GM21526 (cell line): ENCODE measurements around the gene HBM.
"Not testable (repeated sequence)": the region's sequence is repeated elsewhere in the genome, so short reads cannot be mapped to it uniquely, and the experiment has no call there.

Source experiments
- ATAC-seq: cut with Tn5 transposase; IDR thresholded peaks from one replicate; pipeline ENCODE4 v1.9.1; 2021; ENCODE audit warnings: moderate library complexity; ENCODE audit not compliant: unreplicated experiment, low FRiP score

Gene HBM, protein sequence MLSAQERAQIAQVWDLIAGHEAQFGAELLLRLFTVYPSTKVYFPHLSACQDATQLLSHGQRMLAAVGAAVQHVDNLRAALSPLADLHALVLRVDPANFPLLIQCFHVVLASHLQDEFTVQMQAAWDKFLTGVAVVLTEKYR

DNA sequence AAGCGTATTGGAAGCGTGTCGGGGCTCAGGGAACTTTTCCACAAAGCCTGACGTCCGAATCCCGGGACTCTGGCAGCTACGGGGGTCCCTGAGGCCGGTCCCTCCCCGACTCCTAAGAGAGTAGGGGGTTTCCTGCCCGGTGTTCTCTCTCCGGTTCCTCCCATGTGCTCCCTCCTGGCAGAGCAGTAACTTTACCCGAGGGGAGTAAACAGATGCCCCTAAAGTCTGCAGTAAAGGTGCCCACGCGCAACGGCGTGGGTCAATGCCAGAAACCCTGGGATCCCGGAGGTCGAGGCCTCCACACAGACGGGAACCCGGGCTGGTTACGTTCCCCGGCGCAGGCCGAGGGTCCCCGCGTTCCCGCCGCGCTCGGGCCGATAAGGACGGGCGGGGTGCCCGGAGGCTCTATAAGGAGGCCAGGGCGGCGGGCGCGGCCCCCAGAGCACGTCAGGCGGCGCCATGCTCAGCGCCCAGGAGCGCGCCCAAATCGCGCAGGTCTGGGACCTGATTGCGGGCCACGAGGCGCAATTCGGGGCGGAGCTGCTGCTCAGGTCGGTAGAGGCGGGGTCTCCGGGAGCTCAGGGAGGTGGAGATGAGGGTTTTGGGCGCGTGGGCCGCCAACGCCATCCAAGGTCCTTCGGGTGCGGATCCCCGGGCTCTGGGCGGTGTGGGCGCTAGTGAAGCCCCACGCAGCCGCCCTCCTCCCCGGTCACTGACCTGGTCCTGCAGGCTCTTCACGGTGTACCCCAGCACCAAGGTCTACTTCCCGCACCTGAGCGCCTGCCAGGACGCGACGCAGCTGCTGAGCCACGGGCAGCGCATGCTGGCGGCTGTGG, at the start of gene HBM:
Gene HBM (plus strand): TSS at position 440 of the 836 bp plus-strand sequence. CDS start 20 bp downstream, at position 460.
- ATAC-seq: no peak

DNA sequence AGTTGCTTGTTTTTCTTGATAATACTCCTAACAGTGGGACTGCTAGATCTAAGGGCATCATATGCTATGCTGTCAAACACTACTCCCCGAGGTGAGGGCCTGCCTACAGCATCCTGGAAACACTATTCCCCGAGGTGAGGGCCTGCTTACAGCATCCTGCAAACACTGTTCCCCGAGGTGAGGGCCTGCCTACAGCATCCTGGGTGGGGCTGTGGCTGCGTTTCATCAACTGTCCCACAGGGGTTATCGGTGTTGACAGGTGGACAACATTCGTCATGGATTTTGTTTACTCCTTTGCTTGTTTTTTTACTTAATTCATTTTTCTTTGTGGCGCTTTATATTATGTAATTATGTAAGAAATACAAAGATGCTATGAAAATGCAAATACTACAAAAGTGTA, 49.8 kb upstream of the HBM start:
- no peak for ATAC-seq

DNA sequence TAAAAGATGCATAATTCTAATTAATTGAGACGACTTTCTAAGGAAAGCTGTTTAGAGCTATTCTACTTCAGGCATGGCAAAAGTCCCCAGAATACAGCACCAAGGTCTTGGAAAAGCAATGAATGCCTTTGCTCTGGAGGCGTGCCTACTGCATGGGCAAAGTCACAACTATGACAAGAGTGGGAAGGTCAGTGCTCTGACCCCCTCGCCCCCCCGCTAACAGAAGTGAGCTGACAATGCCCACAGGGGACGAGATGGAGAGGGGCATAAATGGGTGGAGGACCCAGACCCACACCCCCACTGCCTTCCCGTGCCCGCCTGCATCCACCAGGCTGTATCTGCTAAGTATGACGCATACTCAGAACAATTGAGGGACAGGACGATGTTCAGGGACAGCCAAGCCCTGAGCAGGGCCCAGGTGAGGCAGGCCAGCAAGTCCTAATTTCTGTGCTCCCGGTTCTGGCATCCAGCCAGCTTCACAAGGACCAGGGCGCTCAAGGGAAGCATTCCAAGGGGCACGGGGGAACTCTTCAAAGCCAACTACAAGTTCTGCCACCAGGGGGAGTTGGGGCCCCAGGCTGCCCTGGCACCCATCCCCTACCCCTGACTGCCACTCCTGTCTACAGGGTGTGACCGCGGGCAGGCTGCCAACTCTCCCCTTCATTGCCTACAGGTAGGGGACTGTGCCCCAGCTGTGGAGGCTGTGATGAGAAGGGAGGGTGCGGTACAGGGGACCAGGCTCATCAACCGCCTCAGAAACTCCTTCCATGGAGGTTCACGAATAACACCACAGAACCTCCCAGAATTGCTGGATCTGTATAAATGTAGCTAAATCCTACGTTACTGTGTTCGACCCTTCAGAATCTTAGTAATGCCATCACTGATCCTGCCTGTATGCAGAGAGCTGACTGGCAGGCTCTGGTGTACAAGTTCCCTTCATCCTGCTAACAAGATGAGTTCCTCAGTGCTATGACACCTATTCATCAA, 48.1 kb upstream of the HBM start:
- no peak for ATAC-seq

DNA sequence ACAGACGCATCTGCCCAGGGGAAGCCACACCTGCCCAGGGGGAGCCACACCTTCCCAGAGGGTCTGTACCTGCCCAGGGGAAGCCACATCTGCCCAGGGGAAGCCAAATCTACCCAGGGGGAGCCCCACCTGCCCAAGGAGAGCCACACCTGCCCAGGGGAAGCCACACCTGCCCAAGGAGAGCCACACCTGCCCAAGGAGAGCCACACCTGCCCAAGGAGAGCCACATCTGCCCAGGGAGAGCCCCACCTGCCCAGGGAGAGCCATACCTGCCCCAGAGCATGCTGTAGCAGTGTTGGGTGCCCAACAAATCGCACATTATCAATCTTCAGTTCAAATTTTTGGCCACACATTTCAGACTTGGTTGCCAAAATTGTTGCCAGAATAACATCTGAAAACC, 46.9 kb upstream of the HBM start:
- no peak for ATAC-seq

DNA sequence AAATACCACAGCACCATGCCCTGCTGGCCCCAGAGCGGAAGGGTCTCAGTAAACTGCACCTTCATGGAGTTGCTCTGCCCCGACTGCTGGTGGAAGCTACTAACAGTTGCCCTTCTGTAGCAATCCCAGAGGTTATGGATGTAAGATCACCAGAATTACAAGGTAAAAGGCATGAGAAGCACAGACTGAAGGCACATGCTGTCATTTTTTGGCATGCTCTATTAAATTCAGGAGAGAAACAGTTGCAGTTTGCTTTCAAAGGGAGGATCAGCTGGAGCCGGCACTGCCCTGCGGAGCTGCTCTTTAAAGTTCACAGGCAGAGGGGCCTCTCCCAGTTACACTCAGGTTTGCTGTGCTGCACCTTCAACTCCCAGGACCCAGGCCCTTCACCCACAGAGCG, 46.5 kb upstream of the HBM start:
- ATAC-seq: no peak

DNA sequence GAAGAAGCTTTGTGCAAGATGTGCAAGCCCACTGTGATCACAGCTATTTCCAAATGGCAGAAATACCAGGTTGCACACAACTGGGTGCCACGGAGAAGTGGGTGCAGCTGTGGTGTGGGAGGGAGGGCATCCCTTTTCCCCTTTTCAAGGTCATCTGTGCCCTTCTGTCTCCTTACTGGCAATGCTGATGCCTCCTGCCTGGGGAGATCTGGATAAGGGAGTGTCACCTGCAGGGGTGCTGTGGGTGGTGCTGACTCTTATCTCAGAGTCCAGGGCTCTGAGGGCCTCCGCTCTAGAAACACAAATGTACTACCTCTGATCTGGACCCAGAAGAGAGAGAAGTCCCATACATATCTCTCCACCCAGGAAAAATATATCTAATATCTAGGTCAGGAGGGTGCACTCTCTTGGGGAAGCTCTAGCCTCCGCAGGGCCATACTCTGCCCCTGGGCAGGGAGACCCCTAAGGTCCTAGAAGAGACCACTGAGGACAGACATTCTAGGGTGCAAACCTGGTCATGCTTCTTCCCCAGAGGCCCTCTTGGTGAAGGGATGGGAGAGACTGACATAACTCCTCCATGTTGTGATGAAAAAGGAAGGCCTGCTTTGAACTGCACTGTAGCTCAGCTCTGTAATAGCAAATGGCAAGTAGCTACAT, 45.8 kb upstream of the HBM start:
- no peak for ATAC-seq

DNA sequence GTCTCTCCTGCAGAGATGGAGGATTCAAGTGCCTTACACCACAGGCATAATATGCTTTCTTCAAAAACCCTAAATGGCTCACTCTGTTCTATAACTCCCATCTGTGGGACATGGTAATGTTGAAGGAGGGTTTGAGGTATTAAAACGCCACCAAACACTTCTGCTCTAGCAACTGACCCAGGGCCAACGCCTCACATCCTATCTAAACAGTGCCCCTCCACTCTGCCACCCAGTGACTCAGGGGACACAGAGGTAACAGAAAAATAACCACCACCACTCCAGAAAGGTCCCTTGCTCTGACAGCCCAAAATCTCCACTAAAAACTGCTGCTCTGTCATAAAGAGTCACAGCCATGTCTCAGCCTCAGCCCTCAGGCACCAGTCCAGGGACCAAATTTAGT, 45.0 kb upstream of the HBM start:
- ATAC-seq: no peak

DNA sequence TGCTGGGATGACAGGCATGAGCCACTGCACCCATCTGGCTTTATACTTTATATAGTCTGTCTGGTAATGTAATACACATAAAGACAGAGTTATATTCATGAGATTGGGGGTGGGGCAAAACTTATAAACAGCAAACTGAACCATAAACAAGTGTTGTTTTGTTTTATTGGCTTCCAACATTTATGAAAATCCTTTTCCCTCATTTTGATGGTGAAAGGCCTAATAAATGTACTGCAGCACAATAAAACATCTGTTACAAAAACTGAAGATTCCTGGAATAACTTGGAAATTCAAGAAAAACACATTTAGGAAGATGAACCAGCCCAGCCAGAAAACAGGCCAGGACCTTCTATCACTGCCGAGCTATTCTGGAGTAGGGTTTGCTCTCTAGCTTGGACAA, 43.4 kb upstream of the HBM start:
- ATAC-seq: no peak

DNA sequence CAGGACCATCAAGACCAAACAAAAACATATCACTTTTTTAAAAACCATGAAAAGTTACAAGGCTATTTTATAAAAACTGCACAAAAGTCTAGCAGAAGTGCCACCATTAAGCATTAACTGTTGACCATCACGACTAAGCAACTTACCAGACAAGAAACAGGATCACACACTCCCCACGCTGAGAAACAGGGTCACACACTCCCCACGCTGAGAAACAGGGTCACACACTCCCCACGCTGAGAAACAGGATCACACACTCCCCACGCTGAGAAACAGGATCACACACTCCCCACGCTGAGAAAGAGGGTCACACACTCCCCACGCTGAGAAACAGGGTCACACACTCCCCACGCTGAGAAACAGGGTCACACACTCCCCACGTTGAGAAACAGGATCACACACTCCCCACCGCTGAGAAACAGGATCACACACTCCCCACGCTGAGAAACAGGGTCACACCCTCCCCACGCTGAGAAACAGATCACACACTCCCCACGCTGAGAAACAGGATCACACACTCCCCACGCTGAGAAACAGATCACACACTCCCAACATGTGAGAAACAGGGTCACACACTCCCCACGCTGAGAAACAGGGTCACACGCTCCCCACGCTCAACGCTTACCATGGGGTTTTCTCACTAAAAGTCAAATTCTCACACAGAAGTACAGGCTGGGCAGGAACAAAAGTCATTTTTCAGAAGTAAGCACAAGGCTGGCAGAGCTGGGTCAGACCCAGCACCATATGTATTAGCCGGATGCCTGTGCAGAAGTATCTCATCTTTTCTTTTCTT, 42.0 kb upstream of the HBM start:
- ATAC-seq: not testable (repeated sequence)

DNA sequence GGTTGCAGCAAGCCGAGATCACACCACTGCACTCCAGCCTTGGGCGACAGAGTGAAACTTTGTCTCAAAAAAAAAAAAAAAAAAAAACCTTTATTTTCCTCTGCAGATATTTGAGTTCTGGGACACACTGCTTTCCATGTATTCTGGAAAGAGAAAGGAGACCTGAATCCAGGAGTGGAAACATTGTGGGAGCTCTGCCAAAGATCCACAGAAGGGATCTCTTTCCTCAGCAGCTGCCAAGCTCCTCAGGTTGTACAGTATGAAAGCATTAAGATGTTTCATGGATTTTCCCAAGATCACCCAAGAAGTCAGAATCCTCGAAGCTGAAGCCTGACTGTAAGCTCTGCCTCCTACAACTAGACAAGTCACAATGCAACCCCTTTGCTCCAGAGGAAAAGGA, 40.8 kb upstream of the HBM start:
- no peak for ATAC-seq

DNA sequence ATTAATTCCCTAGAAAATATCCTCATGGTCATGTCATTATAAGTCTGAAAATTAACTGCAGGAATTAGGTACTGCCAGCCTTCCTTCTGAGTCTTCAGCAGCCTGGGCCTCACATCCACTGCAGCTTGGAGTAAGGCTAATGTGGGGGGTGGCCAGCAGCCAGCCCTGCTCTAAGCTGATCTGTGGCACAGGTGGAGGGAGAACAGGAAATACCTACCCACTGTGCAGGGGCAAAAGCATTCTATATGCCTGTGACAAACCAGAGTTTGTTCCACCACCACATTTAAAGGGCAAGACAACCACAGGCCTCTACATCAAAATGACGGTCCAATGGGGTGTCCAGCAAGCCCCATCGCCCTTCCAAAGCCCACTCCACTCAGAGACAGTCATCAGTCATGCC, 36.7 kb upstream of the HBM start:
- ATAC-seq: no peak

DNA sequence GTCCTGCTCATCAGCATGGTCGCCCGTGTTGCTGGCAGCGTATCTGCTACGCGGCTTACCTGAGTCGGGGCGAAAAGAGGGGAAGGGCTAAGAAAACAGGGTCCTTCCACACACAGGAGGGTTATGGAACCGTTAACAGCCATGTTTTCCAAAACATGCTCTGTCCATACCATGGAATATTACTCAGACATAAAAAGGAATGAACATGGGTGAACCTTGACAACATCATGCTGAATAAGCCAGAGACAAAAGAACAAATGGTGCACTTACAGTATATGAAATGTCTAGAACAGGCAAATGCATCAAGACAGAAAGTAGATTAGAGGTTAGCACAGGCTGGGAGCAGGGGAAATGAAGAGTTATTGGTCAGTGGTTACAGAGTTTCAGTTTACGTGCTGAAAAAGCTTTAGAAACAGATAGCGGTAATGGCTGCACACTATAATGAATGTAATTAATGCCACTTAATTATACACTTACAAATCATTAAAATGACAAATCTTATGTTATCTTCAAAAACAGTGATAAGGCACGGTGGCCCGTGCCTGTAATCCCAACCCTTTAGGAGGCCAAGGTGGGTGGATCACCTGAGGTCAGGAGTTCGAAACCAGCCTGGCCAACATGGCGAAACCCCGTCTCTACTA, 35.1 kb upstream of the HBM start:
- no peak for ATAC-seq

DNA sequence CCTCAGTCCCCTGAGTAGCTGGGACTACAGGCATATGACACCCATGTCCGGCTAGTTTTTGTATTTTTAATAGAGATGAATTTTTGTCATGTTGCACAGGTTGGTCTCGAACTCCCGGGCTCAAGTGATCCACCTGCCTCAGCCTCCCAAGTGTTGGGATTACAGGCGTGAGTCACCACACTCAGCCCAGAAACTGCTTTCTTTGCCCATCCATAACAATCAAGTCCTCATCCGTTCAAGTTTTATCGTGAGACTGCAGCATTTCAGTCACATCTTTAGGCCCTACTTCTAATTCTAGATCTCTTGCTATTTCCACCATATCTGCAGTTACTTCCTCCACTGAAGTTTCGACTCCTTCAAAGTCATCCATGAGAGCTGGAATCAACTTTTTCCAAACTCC, 33.7 kb upstream of the HBM start:
- ATAC-seq: no peak

DNA sequence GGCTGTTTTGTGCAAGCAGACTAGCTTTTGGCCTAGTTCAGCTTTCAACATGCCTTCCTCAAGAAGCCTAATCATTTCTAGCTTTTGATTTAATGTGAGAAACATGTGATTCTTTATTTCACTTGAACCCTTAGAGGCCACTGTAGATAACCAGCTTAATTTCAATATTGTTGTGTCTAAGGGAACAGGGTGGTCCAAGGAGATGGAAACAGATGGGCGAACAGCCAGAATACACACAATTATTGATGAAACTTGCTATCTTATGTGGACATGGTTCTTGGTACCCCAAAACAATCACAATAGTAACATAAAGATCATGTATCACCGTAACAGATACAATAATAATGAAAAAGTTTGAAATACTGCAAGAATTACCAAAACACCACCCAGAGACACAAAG, 32.1 kb upstream of the HBM start:
- ATAC-seq: no peak

DNA sequence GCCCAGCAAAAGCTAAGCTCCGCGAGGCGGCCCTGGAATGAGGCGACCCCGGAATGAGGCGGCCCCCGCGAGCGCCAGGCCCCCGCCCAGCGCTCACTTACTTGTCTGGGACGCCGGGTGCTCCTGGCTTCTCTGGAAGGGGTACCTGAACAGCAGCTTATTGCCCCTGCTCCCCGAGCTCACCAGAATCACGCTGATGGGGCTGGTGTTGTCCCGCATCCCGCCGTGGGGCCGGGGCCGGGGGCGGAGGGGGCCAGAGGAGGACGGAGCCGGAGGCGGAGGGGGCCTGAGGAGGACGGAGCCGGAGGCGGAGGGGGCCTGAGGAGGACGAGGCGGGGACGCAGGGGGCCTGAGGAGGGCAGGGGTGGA, 27.7 kb upstream of the HBM start:
- no peak for ATAC-seq

DNA sequence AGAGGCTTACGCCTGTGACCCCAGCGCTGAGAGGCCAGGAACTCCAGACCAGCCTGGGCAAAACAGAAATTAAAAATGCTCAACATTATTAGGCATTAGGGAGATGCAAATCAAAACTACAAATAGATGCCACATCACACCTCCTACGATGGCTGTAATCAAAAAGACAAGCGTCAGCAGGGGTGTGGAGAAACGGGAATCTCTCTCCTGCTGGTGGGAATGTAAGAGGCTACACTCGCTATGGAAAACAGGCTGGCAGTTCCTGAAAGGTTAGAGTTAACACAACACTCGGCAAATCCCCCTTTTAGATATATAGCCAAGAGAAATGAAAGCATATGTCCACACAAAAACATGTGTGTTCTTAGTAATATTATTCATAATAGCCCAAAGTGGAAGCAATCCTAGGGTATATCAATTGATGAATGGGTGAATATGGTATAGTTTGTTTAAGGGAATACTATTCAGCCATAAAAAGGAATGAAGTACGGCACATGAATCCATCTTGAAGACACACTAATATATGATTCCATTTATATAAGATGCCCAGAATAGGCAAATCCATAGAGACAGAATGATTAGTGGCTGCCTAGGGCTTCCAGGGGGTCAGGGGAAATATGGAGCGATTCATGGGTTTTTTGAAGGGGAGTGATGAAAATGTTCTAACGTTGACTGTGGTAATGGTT, 25.5 kb upstream of the HBM start:
- no peak for ATAC-seq

DNA sequence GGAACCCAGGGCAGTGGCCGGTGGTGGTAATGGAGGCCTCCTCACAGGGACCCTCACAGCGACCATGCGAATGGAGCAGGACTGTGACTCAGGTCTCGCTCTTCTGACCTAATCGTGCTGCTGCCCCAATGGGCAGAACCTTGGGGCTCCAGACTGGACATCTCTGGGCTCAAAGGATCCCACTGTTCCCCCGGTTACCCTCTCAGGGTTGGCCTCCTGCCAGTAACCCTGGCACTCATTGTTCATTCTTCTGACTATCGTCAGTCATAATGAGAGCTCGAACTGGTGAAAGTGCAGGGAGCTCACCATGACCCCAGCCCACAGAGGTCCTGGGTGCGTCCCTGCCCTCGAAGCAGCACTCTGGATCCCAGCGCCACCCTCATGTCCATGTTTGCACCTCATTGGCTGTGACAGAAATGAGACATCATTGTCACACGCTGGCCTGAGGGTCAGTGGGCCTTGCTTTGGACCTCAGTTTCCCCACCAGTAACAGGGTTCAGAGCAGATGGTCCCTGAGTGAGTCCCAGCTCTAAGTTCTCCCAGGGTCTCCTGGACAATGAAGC, 23.3 kb upstream of the HBM start:
- no peak for ATAC-seq

DNA sequence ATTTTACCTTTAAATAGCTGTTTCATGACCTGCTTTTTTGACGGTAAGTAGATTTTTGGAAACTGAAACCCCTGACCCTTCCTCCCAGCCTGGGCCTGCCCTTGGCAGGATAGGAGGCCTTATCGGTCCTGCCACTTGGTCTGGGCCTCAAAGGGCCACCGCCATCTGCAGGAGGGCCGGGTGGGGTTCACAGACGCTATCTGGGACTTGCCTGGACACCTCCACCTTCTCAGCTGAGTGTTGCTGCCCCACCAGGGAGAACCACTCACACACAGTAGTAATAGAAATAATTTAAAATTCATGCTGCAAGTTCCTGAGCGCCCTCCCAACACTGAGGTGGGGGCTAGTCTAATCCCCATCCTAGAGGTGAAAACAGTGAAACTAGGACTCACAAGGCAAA, 22.7 kb upstream of the HBM start:
- ATAC-seq: no peak

DNA sequence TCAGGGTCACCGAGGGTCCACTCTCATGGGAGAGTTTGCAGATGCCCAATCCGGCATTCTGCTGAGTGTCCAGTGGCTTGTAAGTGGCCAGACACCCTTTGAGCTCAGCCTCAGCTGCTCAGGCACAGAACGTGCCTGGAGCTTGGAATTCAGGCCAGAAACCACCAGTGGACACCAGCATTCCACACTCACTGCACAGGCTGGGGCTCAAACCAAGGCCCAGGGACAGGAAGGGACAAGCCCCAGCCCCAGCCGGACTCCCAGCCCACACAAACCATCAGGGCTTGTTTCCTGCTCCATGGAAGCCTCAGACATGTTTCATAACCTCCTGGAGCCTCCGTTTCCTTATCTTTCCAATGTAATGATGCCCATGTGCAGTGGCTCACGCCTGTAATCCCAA, 22.3 kb upstream of the HBM start:
- ATAC-seq: no peak
